Measurements from ENCODE around the gene AGXT. TPM values are rescaled to one million over a fixed set of nuclear protein-coding genes. Genes with fewer than 3 reads are reported as not detected.
A peak's percentile ranks its signal among the peaks of the same experiment; 100 is the strongest.

Gene AGXT
- total and polyA plus RNA-seq, 10 donors: 0.61 to 4.5 (median 1.6) TPM; not detected in 1

DNA sequence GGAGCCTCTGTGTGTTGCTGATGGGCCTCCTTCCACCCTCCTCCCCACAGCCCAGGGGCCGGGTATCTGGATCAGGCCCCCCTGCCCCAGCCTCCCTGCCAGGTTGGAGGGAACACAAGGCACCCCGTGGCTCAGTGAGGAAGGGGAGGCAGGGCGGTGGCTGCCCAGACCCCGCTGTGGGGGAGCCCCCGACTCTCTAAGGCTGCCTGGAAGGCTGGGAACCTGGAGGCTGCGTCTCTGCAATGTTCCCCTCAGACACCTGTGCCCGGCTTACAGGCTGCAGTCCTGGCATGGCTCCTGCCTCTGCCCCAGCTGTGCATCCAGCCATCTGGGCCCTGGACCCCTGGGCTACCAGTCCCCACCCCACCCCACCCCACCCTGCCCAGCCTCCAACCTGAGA is 27.8 kb downstream of the AGXT start:
- intact Hi-C loops (cut with DNase I; ENCODE audit: low total_unique reads): no loop called here
- no peak for DNase-seq
- Histone ChIP-seq H3K9me3 (no peaks in the 10 kb centered on the region), H3K4me1 (peaks cover 0 to 42% (median 20%) of the 10 kb centered on the region in 6 donors), H3K27ac (no peak overlapping the region), H3K36me3 (no peaks in the 10 kb centered on the region), H3K27me3 (replicated peaks in 1 of 7) (no peaks in the 10 kb centered on the region), H3K4me3 (no peak overlapping the region)
- TF ChIP-seq POLR2AphosphoS5 (IDR thresholded peaks at IDR 0.05) (no peak), POLR2A (IDR thresholded peaks at IDR 0.05) (no peak)
- TF ChIP-seq, protein P1, sequence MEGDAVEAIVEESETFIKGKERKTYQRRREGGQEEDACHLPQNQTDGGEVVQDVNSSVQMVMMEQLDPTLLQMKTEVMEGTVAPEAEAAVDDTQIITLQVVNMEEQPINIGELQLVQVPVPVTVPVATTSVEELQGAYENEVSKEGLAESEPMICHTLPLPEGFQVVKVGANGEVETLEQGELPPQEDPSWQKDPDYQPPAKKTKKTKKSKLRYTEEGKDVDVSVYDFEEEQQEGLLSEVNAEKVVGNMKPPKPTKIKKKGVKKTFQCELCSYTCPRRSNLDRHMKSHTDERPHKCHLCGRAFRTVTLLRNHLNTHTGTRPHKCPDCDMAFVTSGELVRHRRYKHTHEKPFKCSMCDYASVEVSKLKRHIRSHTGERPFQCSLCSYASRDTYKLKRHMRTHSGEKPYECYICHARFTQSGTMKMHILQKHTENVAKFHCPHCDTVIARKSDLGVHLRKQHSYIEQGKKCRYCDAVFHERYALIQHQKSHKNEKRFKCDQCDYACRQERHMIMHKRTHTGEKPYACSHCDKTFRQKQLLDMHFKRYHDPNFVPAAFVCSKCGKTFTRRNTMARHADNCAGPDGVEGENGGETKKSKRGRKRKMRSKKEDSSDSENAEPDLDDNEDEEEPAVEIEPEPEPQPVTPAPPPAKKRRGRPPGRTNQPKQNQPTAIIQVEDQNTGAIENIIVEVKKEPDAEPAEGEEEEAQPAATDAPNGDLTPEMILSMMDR (IDR thresholded peaks at IDR 0.05 in 8 of 11, conservative IDR thresholded peaks at IDR 0.05 in 3 of 11): no peak
- WGBS, 5 donors: 77 to 95% (median 84%) methylated on average over 3 to 7 of the region's 7 CpGs; no CpG with 5 or more reads in 1 of the 5 donors

DNA sequence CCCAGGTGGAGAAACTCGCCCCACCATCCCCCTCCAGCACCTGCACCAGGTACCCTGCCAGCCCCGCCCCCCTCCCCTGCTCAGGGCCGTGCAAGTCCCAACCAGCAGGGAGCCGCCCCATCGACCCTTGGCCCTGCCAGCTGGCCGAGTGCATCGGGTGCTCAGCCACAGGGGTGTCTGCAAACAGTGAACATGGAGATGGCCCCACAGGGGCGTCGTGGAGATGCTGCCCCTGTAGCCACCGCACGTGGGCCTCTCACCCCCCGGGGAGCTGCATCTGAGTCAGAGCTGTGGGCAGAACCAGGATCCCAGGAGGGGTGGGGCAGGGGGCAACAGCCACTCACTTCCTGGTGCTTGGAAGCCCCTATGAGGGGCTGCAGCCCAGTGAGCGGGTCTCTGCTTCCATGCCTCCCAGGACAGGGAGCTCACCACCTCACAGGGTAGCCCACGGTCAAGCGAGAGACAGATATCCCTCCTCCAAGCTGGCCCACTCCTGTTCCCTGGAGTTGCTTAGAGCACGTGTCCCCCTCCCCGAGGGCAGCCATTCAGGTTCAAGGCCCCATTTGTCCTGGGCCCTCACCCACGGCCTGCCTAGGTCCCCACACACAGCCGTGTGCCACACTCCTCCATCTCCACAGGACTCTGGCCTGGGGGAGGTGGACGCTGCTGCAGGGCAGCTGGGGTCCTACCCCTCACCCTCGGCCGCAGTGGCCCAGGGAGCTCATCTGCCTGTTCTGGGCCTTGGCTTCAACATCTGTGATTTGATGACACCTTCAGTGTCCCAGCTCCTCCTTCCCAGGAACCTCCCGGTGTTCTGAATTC is 28.5 kb downstream of the AGXT start:
- intact Hi-C loops (cut with DNase I; ENCODE audit: low total_unique reads): no loop called here
- Histone ChIP-seq H3K27me3 (replicated peaks in 1 of 7) (no peaks in the 10 kb centered on the region), H3K4me3 (no peak overlapping the region), H3K4me1 (peaks cover 0 to 44% (median 20%) of the 10 kb centered on the region in 6 donors), H3K27ac (peak overlapping the region in 7 of 8 donors; percentile 58 to 88 (median 80)), H3K36me3 (no peaks in the 10 kb centered on the region), H3K9me3 (no peaks in the 10 kb centered on the region)
- DNase-seq: no peak
- TF ChIP-seq POLR2AphosphoS5 (IDR thresholded peaks at IDR 0.05) (no peak), POLR2A (IDR thresholded peaks at IDR 0.05) (no peak)
- TF ChIP-seq, protein P1 (IDR thresholded peaks at IDR 0.05 in 8 of 11, conservative IDR thresholded peaks at IDR 0.05 in 3 of 11): no peak
- 70 to 88% (median 81%) methylated on average over 5 to 23 of the region's 23 CpGs for WGBS, 5 donors

DNA sequence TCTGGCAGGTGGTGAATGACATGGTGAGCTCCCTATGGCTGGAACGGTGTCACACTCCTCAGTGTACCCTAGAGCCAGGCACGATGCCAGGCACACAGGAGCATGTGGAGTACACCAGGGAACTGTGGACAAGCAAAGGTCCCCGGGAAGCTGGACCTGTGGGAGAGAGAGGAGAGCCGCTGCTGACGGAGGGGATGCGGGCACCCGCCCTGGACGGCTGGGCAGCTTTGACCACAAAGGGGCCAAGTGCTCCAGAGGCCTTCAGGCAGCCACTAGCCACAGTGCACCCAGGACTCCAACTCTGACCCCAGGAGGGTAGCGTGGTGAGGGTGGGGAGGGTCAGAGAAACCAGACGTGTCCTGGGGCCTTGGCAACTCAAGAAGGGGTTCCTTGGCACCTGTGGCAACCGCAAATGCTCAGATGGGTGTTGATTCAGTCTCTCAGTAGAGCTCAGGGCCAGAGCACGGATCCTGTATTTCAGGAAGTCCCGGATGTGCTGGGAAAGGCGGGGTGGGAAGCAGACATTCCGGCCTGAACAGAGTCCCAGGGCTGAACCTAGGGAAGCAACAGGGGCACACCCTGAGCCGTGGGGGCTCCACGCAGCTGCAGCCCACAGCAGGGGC is 29.6 kb downstream of the AGXT start:
- intact Hi-C loops (cut with DNase I; ENCODE audit: low total_unique reads): no loop called here
- H3K27me3 ChIP-seq (replicated peaks in 1 of 7): no peaks in the 10 kb centered on the region
- 55 to 76% (median 66%) methylated on average over 10 to 17 of the region's 17 CpGs for WGBS, 5 donors
- peak; percentile 70 to 76 (median 72) for TF ChIP-seq POLR2AphosphoS5 (IDR thresholded peaks at IDR 0.05)
- TF ChIP-seq, protein P1 (IDR thresholded peaks at IDR 0.05 in 8 of 11, conservative IDR thresholded peaks at IDR 0.05 in 3 of 11): no peak
- no peaks in the 10 kb centered on the region for H3K36me3 ChIP-seq
- no peak for DNase-seq
- no peaks in the 10 kb centered on the region for H3K9me3 ChIP-seq
- no peak overlapping the region for H3K4me3 ChIP-seq
- peaks cover 0 to 56% (median 23%) of the 10 kb centered on the region in 6 donors for H3K4me1 ChIP-seq
- H3K27ac ChIP-seq: peak overlapping the region; percentile 42 to 88 (median 77)
